Esophagus muscularis mucosa (tissue), 4 donors: Measurements from ENCODE around the gene XPA. TPM values are rescaled to one million over a fixed set of nuclear protein-coding genes. Genes with fewer than 3 reads are reported as not detected.
A peak's percentile ranks its signal among the peaks of the same experiment; 100 is the strongest.

Experiments
- DNase-seq: peaks from one replicate; pipeline ENCODE4 v3.0.0-alpha.2; 2017; ENCODE audit errors: extremely low spot score
- H3K27ac ChIP-seq, 4 donors: fragments of 200-600 bp; sonication (generic); replicated peaks in 1 of 4; 1 replicate in 3 of 4; 2 replicates in 1 of 4; pipeline ENCODE4 v1.5.1; 2016 to 2019; ENCODE audit warnings: mild to moderate bottlenecking in 1 of 4
- H3K27me3 ChIP-seq, 4 donors: fragments of 200-600 bp; sonication (generic); one replicate each; pipeline versions ENCODE4 v1.5.1 to v1.6.0; 2016 to 2019
- H3K36me3 ChIP-seq, 4 donors: fragments of 200-600 bp; sonication (generic); one replicate each; pipeline ENCODE4 v1.5.1; 2016 to 2019
- H3K4me1 ChIP-seq, 4 donors: fragments of 200-600 bp; sonication (generic); one replicate each; pipeline ENCODE4 v1.5.1; 2016 to 2019
- H3K4me3 ChIP-seq, 4 donors: fragments of 200-600 bp; sonication (generic); 1 replicate in 2 of 4; 2 replicates in 2 of 4; pipeline ENCODE4 v1.5.1; 2016 to 2019; ENCODE audit warnings: mild to moderate bottlenecking in 4 of 4, moderate library complexity in 1 of 4
- H3K9me3 ChIP-seq, 4 donors: fragments of 200-600 bp; sonication (generic); 1 replicate in 3 of 4; 2 replicates in 1 of 4; pipeline ENCODE4 v1.5.1; 2016 to 2019
- EP300 ChIP-seq: sonication (generic); formaldehyde crosslinking; IDR thresholded peaks from one replicate; pipeline ENCODE4 v1.6.1; 2017; ENCODE audit warnings: antibody characterized with exemption
- POLR2A ChIP-seq: fragments of 450-650 bp; IDR thresholded peaks from one replicate; pipeline ENCODE4 v1.6.1; 2017; ENCODE audit warnings: antibody characterized with exemption, moderate library complexity, mild to moderate bottlenecking, low read depth
- POLR2AphosphoS5 ChIP-seq, 2 donors: sonication (generic); formaldehyde crosslinking; IDR thresholded peaks; one replicate each; pipeline ENCODE4 v1.6.1; 2017; ENCODE audit warnings: antibody characterized with exemption in 2 of 2
- WGBS: methylation state at CpG from one replicate; pipeline ENCODE4 v1.1.5; 2018; 5-methylcytosine and 5-hydroxymethylcytosine counted together
- intact Hi-C: fragments of 100-400 bp; cut with DNase I; formaldehyde crosslinking; loops from one replicate; pipeline ENCODE4 v1.15.1; 2023
- total RNA-seq, 4 donors: library from RNA; depleted of rRNA; stranded (reverse); fragments of >200 nt; gene quantifications; one replicate each; pipeline versions ENCODE4 v1.1.0 to v1.2.1, GENCODE V29; 2016
- TF ChIP-seq, protein P1 (sequence below), 3 experiments: fragments of 200-600 bp in 2 of 3; fragments of 450-650 bp in 1 of 3; sonication (generic) in 2 of 3; IDR thresholded peaks; one replicate each; pipeline ENCODE4 v1.5.1; 2017 to 2019; ENCODE audit warnings: antibody characterized with exemption in 3 of 3, mild to moderate bottlenecking in 2 of 3, moderate library complexity in 1 of 3

XPA gene
- total RNA-seq, 4 donors from 2014 or later, result 21.2 to 27.1 (median 22.9) TPM

DNA sequence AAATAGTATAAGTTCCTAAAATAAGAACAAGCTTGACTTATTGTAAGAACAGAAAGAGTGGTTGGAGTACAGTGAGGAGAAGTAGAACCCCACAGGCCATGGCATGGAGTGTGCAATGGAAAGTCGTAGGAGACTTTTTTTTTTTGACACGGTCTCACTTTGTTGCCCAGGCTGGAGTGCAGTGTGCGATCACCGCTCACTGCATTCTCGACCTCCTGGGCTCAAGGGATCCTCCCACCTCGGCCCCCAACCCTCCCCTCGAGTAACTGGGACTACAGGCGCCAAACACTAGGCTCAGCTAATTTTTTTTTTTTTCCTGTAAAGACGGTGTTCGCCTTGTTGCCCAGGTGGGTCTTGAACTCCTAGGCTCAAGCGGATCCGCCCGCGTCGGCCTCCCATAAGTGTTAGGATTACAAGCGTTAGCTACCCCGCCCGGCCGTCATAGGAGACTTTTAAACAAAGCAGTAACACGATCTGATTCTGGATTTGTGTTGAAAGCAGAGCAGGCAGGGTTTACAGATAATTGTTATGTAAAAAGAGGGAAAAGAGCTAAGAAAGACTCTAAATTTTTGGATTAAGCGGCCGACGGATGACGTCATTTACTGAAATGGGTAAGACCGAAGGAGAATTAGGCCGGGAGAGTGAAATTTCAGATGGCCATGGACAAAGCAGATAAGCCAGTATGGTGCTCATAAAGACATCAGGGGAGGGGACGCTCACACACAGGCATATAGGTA, 64.7 kb downstream of the XPA start:
- Histone ChIP-seq H3K4me3 (peak overlapping the region; percentile 72 to 95 (median 88)), H3K27me3 (no peaks in the 10 kb centered on the region), H3K36me3 (no peaks in the 10 kb centered on the region), H3K27ac (peak overlapping the region; percentile 92 to 98 (median 96)), H3K9me3 (no peaks in the 10 kb centered on the region), H3K4me1 (peaks cover 43 to 74% (median 66%) of the 10 kb centered on the region in 4 donors)
- TF ChIP-seq EP300, result no peak
- no peak for TF ChIP-seq POLR2A
- TF ChIP-seq, protein P1, sequence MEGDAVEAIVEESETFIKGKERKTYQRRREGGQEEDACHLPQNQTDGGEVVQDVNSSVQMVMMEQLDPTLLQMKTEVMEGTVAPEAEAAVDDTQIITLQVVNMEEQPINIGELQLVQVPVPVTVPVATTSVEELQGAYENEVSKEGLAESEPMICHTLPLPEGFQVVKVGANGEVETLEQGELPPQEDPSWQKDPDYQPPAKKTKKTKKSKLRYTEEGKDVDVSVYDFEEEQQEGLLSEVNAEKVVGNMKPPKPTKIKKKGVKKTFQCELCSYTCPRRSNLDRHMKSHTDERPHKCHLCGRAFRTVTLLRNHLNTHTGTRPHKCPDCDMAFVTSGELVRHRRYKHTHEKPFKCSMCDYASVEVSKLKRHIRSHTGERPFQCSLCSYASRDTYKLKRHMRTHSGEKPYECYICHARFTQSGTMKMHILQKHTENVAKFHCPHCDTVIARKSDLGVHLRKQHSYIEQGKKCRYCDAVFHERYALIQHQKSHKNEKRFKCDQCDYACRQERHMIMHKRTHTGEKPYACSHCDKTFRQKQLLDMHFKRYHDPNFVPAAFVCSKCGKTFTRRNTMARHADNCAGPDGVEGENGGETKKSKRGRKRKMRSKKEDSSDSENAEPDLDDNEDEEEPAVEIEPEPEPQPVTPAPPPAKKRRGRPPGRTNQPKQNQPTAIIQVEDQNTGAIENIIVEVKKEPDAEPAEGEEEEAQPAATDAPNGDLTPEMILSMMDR (IDR thresholded peaks at IDR 0.05), result no peak
- TF ChIP-seq POLR2AphosphoS5 (IDR thresholded peaks at IDR 0.05), result no peak
- intact Hi-C loops, result no loop called here
- WGBS, result 1% methylated on average over 27 of the region's 27 CpGs
- no peak for DNase-seq

DNA sequence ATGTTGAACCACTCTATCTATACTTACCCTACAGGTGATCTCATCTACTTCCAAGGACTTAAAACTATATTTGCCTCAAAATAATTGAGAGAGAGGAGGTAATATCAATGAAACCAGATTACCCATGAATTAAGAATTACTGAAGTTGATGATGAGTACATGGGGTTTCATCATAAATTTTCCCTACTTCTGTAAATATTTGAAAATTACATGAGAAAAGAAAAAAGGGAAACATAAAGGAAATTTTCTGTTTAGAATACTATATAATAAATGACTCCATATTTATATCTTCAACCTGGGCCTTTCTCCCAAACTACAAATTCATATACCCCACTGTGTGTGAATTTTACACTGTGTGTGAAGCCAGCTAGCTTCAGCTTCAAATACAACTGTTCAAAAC, 66.5 kb downstream of the XPA start:
- DNase-seq, result no peak
- Histone ChIP-seq H3K27me3 (no peaks in the 10 kb centered on the region), H3K9me3 (no peaks in the 10 kb centered on the region), H3K4me3 (no peak overlapping the region), H3K4me1 (peaks cover 32 to 64% (median 54%) of the 10 kb centered on the region in 4 donors), H3K27ac (peak overlapping the region in 1 of 4 donors; percentile 92), H3K36me3 (peaks cover 0 to 3% (median 1%) of the 10 kb centered on the region in 4 donors)
- TF ChIP-seq, protein P1 (IDR thresholded peaks at IDR 0.05), result no peak
- no peak for TF ChIP-seq EP300
- no peak for TF ChIP-seq POLR2A
- TF ChIP-seq POLR2AphosphoS5 (IDR thresholded peaks at IDR 0.05), result no peak
- intact Hi-C loops, result no loop called here

DNA sequence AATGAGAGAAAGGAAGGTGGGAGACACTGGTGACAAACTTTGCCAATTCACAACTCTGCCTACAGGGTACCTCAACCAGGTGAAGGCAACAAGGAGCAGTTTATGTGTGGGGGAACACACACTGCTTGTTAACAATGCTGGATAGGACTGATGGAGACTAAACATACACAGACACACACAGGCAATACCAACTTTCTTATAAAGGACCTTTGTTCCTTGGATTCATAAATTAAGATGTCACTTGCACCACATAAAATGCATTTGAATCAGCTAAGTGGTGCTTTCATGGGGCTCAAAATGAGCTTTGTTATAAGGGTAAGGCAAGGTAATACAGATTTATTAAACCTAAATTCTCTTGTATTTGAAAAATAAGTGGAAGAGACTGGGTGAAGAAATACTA, 68.0 kb downstream of the XPA start:
- peaks cover 20 to 50% (median 40%) of the 10 kb centered on the region in 4 donors for H3K4me1 ChIP-seq
- no peak for DNase-seq

DNA sequence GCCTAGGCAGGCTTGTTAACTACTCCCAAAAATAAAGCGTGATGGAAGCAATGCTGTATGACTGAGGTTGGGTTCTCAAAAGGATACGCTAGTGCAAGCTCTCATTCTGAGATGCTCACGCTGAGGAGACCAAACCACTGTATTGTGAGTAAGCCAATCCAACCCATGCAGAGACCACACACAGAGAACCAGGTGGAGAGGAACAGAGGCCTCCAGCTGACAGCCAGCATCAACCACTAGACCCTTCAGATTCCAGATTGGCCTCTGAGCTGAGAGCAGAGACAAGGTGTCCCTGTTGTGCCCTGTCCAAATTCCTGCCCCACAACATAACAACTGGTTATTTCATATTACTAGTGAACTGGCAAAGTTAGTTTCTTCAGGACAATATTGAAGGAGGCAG, 68.5 kb downstream of the XPA start:
- Histone ChIP-seq H3K27me3 (no peaks in the 10 kb centered on the region), H3K4me1 (peaks cover 20 to 49% (median 39%) of the 10 kb centered on the region in 4 donors), H3K27ac (no peak overlapping the region), H3K9me3 (no peaks in the 10 kb centered on the region), H3K4me3 (no peak overlapping the region), H3K36me3 (peaks cover 0 to 22% (median 13%) of the 10 kb centered on the region in 4 donors)
- TF ChIP-seq POLR2A (no peak), EP300 (no peak), POLR2AphosphoS5 (IDR thresholded peaks at IDR 0.05) (no peak)
- TF ChIP-seq, protein P1 (IDR thresholded peaks at IDR 0.05), result no peak
- 86% methylated on average over 3 of the region's 3 CpGs for WGBS
- no peak for DNase-seq
- intact Hi-C loops, result no loop called here

More for the DNA sequence above, 68.0 kb downstream of the XPA start:
- H3K9me3 ChIP-seq, result no peaks in the 10 kb centered on the region
- no peak for TF ChIP-seq EP300
- TF ChIP-seq POLR2AphosphoS5 (IDR thresholded peaks at IDR 0.05), result no peak
- TF ChIP-seq, protein P1 (IDR thresholded peaks at IDR 0.05), result no peak
- TF ChIP-seq POLR2A, result no peak
- H3K27me3 ChIP-seq, result no peaks in the 10 kb centered on the region
- H3K4me3 ChIP-seq, result no peak overlapping the region
- no peak overlapping the region for H3K27ac ChIP-seq
- intact Hi-C loops, result no loop called here
- H3K36me3 ChIP-seq, result peaks cover 0 to 17% (median 10%) of the 10 kb centered on the region in 4 donors
